ENCODE results near the gene TMC5.

GRCh38 chr16:19437280-19437679 is 19.6 kb downstream of the TMC5 start:
- TF ChIP-seq CTCF (IDR thresholded peaks at IDR 0.05; ENCODE audit: low read length) (no peak), EZH2 (optimal IDR thresholded peaks at IDR 0.05; ENCODE audit: low read depth, low read length) (no peak)
